Tibial artery (tissue), 4 donors: ENCODE measurements around the gene CLPSL1.

Experiments
- DNase-seq, 2 donors: peaks; one replicate each; pipeline ENCODE4 v3.0.0-alpha.2; 2019
- H3K27ac ChIP-seq, 2 donors: fragments of 200-600 bp; sonication (generic) in 1 of 2; 1 replicate in 1 of 2; 2 replicates in 1 of 2; pipeline ENCODE4 v1.5.1; 2018 to 2019; ENCODE audit warnings: mild to moderate bottlenecking in 1 of 2
- H3K27me3 ChIP-seq, 2 donors: fragments of 200-600 bp; sonication (generic) in 1 of 2; one replicate each; pipeline versions ENCODE4 v1.5.1 to v1.6.0; 2016 to 2019
- H3K36me3 ChIP-seq, 3 donors: fragments of 200-600 bp; sonication (generic) in 2 of 3; one replicate each; pipeline ENCODE4 v1.5.1; 2016 to 2019; ENCODE audit warnings: mild to moderate bottlenecking in 2 of 3
- H3K4me1 ChIP-seq, 4 donors: fragments of 200-600 bp; sonication (generic) in 2 of 4; 1 replicate in 3 of 4; 2 replicates in 1 of 4; pipeline ENCODE4 v1.5.1; 2016 to 2019
- H3K4me3 ChIP-seq, 2 donors: fragments of 200-600 bp; sonication (generic) in 1 of 2; 1 replicate in 1 of 2; 2 replicates in 1 of 2; pipeline ENCODE4 v1.5.1; 2018 to 2019; ENCODE audit warnings: mild to moderate bottlenecking in 2 of 2
- H3K9me3 ChIP-seq, 3 donors: fragments of 200-600 bp; sonication (generic) in 1 of 3; one replicate each; pipeline ENCODE4 v1.5.1; 2016 to 2019
- CTCF ChIP-seq, 2 experiments: fragments of 200-600 bp in 1 of 2; fragments of 450-650 bp in 1 of 2; IDR thresholded peaks; one replicate each; pipeline ENCODE4 v1.5.1; 2017 to 2019; ENCODE audit warnings: antibody characterized with exemption in 2 of 2, mild to moderate bottlenecking in 1 of 2, moderate library complexity in 1 of 2
- intact Hi-C: fragments of 100-400 bp; cut with DNase I; formaldehyde crosslinking; loops from one replicate; pipeline ENCODE4 v1.15.0; 2023; ENCODE audit warnings: low total_unique reads

The CLPSL1 gene

DNA sequence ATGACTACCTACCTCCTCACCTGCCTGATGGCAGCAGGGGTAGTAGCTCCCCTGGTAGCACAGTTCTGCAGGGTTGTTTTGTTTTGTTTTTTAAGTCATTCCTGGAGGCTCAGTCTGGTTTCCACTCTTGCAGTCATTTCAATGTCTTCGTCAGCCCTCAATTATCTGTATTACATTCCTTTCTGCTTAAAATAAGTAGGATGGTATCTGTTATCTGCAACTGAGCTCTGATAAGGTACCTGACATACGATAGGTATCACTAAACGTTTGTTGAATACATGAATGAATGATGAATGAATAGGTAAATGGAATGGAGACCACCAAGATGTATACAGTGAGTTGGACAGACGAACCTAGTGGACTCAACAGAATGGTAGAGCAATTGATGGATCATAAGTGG lies 11.6 kb upstream of the CLPSL1 start:
- Histone ChIP-seq H3K27me3 (peaks cover 0 to 36% of the 10 kb centered on the region in 2 donors), H3K9me3 (no peaks in the 10 kb centered on the region), H3K4me1 (no peaks in the 10 kb centered on the region), H3K36me3 (no peaks in the 10 kb centered on the region), H3K4me3 (no peak overlapping the region), H3K27ac (no peak overlapping the region)
- TF ChIP-seq CTCF (IDR thresholded peaks at IDR 0.05), result no peak
- no peak for DNase-seq
- intact Hi-C loops, result no loop called here

DNA sequence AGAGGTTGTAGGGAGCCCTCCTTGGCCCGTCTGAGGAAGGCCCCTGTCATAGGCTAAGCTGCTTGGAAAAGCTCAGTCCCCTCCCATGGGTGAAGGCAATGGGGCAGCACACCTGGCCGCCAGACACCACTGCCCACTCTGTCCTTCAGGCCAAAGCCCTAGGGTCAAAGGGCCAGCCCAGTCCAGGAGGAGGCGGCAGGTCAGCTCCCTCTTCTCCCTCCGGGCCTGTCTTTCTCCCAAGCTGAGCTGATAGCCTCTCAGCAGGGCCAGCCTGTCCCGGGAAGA lies 9.5 kb upstream of the CLPSL1 start:
- Histone ChIP-seq H3K4me1 (peaks cover 0 to 4% (median 1%) of the 10 kb centered on the region in 4 donors), H3K36me3 (no peaks in the 10 kb centered on the region), H3K4me3 (no peak overlapping the region), H3K9me3 (no peaks in the 10 kb centered on the region), H3K27ac (no peak overlapping the region), H3K27me3 (peaks cover 0 to 44% of the 10 kb centered on the region in 2 donors)
- intact Hi-C loops, result no loop called here
- TF ChIP-seq CTCF (IDR thresholded peaks at IDR 0.05), result no peak
- no peak for DNase-seq

DNA sequence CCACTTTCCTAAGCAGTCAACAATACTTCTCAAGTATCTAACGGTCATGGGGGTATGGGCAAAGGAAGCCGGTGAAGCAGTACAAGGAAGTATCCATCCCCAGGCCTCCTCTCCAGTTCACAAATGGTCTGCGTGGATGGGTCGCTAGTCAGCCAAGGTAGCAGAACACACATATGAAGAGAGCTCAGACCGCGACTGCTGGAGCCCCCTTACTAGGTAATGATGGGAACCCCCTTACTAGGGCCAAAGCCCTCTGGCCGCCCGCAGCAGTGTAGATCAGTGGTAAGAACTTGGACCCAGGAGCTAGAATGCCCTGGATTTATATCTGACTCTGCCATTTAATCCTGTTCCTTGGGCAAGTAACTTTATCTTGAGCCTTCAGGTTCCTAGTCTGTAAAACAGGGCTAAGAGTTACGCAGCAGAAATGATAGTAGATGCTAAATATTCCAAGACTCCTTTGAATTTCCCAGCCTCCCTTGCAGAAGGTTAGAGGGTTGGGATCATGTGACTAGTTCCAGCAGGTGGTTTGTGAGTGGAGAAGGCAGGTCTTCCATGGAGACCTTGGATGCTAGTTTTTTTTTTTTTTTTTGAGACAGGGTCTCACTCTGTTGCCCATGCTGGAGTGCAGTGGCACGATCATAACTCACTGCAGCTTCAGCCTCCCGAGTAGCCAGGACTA lies 6.6 kb upstream of the CLPSL1 start:
- no peaks in the 10 kb centered on the region for H3K9me3 ChIP-seq
- TF ChIP-seq CTCF (IDR thresholded peaks at IDR 0.05), result no peak
- H3K36me3 ChIP-seq, result no peaks in the 10 kb centered on the region
- no peak overlapping the region for H3K4me3 ChIP-seq
- intact Hi-C loops, result no loop called here
- no peak overlapping the region for H3K27ac ChIP-seq
- H3K4me1 ChIP-seq, result peaks cover 0 to 10% (median 7%) of the 10 kb centered on the region in 4 donors
- DNase-seq, result no peak
- H3K27me3 ChIP-seq, result peaks cover 0 to 58% of the 10 kb centered on the region in 2 donors

DNA sequence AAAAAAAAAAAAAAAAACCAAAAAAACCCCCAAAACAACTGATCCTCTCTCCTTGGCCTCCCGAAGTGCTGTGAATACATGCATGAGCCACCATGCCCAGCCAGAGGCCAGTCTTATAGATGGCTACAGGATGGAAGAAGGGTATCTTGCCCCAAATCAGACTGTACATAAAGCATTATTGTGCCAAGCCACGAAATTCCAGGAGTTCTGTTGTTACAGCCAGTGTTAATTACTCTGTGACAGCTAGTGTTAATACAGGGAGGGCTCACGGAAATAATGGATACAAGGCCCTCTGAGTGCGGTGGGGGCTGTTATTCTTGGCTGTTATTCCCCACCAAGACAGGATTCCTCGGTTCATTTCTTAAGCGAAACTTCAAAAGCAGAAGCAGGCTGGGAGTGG lies 5.8 kb upstream of the CLPSL1 start:
- intact Hi-C loops, result no loop called here
- H3K36me3 ChIP-seq, result no peaks in the 10 kb centered on the region
- no peak overlapping the region for H3K4me3 ChIP-seq
- DNase-seq, result no peak
- peaks cover 0 to 10% (median 7%) of the 10 kb centered on the region in 4 donors for H3K4me1 ChIP-seq
- no peak overlapping the region for H3K27ac ChIP-seq
- H3K9me3 ChIP-seq, result no peaks in the 10 kb centered on the region
- H3K27me3 ChIP-seq, result peaks cover 0 to 59% of the 10 kb centered on the region in 2 donors
- no peak for TF ChIP-seq CTCF (IDR thresholded peaks at IDR 0.05)

GRCh38 chr6:35776364-35777215 lies 4.2 kb upstream of the CLPSL1 start, which contains the start of gene CLPSL2:
CLPSL2 (plus strand) TSS chr6:35776598; CDS start chr6:35776619, 21 bp downstream.
- Histone ChIP-seq H3K36me3 (no peaks in the 10 kb centered on the region), H3K4me1 (peaks cover 0 to 10% (median 7%) of the 10 kb centered on the region in 4 donors), H3K27ac (no peak within 1 kb of the TSS), H3K4me3 (peak within 1 kb of the TSS; percentile 13 to 33), H3K9me3 (no peaks in the 10 kb centered on the region), H3K27me3 (peaks cover 0 to 51% of the 10 kb centered on the region in 2 donors)
- intact Hi-C loops, result no loop called here
- TF ChIP-seq CTCF (IDR thresholded peaks at IDR 0.05), result no peak
- DNase-seq, result no peak
